K562 (cell line): ENCODE results near the gene OR5J2. TPM values are rescaled to one million over a fixed set of nuclear protein-coding genes. Genes with fewer than 3 reads are reported as not detected.

Experiments used
- ATAC-seq: fragments of 200-7000 bp; cut with Tn5 transposase; 3 replicates; pipeline ENCODE4 v1.9.1; 2020; ENCODE audit warnings: moderate library complexity
- BruUV-seq: library from RNA; stranded (reverse); fragments of 400-500 nt; replicated peaks from 2 replicates; lab custom pipeline; 2021; lab: Mats Ljungman, UMichigan
- CTCF ChIA-PET: fragments of 300-600 bp; formaldehyde crosslinking; extraction: SDS; loops from one replicate; lab custom pipeline; 2021; ENCODE audit warnings: low intra/inter-chr PET ratio; lab: Yijun Ruan, JAX
- POLR2A ChIA-PET: fragments of 300-600, 350-650 bp; sonication (Branson Sonifier 250); formaldehyde crosslinking; extraction: SDS; loops from one replicate; lab custom pipeline; 2021; ENCODE audit warnings: antibody characterized with exemption, inconsistent platforms; lab: Yijun Ruan, JAX
- DNase-seq, 4 experiments: peaks; one replicate each; pipeline versions ENCODE4 v3.0.0 to v3.0.0-alpha.2; 2011 to 2018; ENCODE audit warnings: low spot score in 3 of 4, mixed read lengths in 3 of 4; ENCODE audit errors: extremely low read depth in 1 of 4
- FAIRE-seq: peaks from 2 replicates; lab custom pipeline; 2011; peaks lifted over from hg19 to GRCh38; lab: Jason Lieb, UNC
- H2AFZ ChIP-seq: 2 replicates; pipeline ENCODE4 v1.6.0; 2011; ENCODE audit warnings: low read depth, low read length, control low read depth, inconsistent platforms
- H3K27ac ChIP-seq: fragments of 200-600 bp; 3 replicates; pipeline ENCODE4 v1.8.0; 2011; ENCODE audit warnings: low read depth, mild to moderate bottlenecking, control low read depth, inconsistent platforms, low read length, moderate library complexity, mixed read lengths; ENCODE audit errors: extremely low read depth
- H3K27me3 ChIP-seq, 2 experiments: fragments of 300-600 bp in 1 of 2; 2 replicates in 1 of 2; 3 replicates in 1 of 2; pipeline versions ENCODE4 v1.6.0 to v1.8.0; 2011; ENCODE audit warnings: inconsistent platforms in 2 of 2, low read length in 2 of 2, mild to moderate bottlenecking in 1 of 2, mixed read lengths in 1 of 2, moderate library complexity in 1 of 2; ENCODE audit not compliant: control insufficient read depth in 2 of 2, insufficient read depth in 2 of 2
- H3K36me3 ChIP-seq: fragments of 300-600 bp; 3 replicates; pipeline ENCODE4 v1.8.0; 2011; ENCODE audit warnings: mild to moderate bottlenecking, low read length, inconsistent platforms; ENCODE audit not compliant: control insufficient read depth, insufficient read depth
- H3K4me1 ChIP-seq, 2 experiments: fragments of 200-600 bp in 1 of 2; replicated peaks in 1 of 2; 2 replicates in 1 of 2; 3 replicates in 1 of 2; pipeline versions ENCODE4 v1.5.1 to v1.8.0; 2011; ENCODE audit warnings: inconsistent platforms in 2 of 2, low read length in 2 of 2, mild to moderate bottlenecking in 1 of 2, mixed read lengths in 1 of 2, moderate library complexity in 1 of 2; ENCODE audit not compliant: control insufficient read depth in 2 of 2, insufficient read depth in 2 of 2
- H3K4me2 ChIP-seq: 2 replicates; pipeline ENCODE4 v1.6.1; 2011; ENCODE audit warnings: low read length, control low read depth, inconsistent platforms, mixed read lengths; ENCODE audit not compliant: insufficient read depth
- H3K4me3 ChIP-seq: fragments of 200-600 bp; sonication (generic), shearing (Covaris generic); 2 replicates; pipeline ENCODE4 v1.5.1; 2016; ENCODE audit warnings: control low read depth, inconsistent platforms
- H3K79me2 ChIP-seq: fragments of 200-600 bp; 3 replicates; pipeline ENCODE4 v1.8.0; 2011; ENCODE audit warnings: low read length, inconsistent platforms; ENCODE audit not compliant: control insufficient read depth, insufficient read depth
- H3K9ac ChIP-seq, 2 experiments: 2 replicates each; pipeline versions ENCODE4 v1.6.0 to v1.6.1; 2011; ENCODE audit warnings: low read depth in 2 of 2, low read length in 2 of 2, control low read depth in 1 of 2, inconsistent platforms in 1 of 2, mild to moderate bottlenecking in 1 of 2, mixed read lengths in 1 of 2; ENCODE audit not compliant: insufficient read depth in 1 of 2
- H3K9me1 ChIP-seq: one replicate; pipeline ENCODE4 v1.6.0; 2011; ENCODE audit warnings: inconsistent platforms, mild to moderate bottlenecking, low read length, moderate library complexity; ENCODE audit not compliant: control insufficient read depth, insufficient read depth
- H3K9me3 ChIP-seq: replicated peaks from 2 replicates; pipeline ENCODE4 v1.5.1; 2011; ENCODE audit warnings: low read depth, low read length, inconsistent platforms; ENCODE audit not compliant: control insufficient read depth, insufficient read depth
- H4K20me1 ChIP-seq: replicated peaks from 2 replicates; pipeline ENCODE4 v1.6.1; 2011; ENCODE audit warnings: low read length, inconsistent platforms, mixed read lengths; ENCODE audit not compliant: control insufficient read depth, insufficient read depth
- C11orf30 ChIP-seq: fragments of 450-650 bp; IDR thresholded peaks from 2 replicates; pipeline ENCODE4 v1.6.1; 2016; ENCODE audit warnings: low read depth, mild to moderate bottlenecking
- HMG20B ChIP-seq: fragments of 250-450 bp; sonication (Bioruptor Pico); IDR thresholded peaks from 2 replicates; pipeline ENCODE4 v1.5.0; 2021; ENCODE audit warnings: mild to moderate bottlenecking
- MTA2 ChIP-seq: fragments of 450-650 bp; IDR thresholded peaks from 2 replicates; pipeline ENCODE4 v1.6.1; 2016; ENCODE audit warnings: low read depth
- PRPF4 ChIP-seq: fragments of 200-400 bp; formaldehyde crosslinking; IDR thresholded peaks from one replicate; pipeline ENCODE4 v1.6.1; 2017; ENCODE audit warnings: low read length, low read depth, mild to moderate bottlenecking; ENCODE audit not compliant: insufficient read depth, poor library complexity, severe bottlenecking
- YBX1 ChIP-seq: fragments of 450-650 bp; IDR thresholded peaks from 2 replicates; pipeline ENCODE4 v1.7.1; 2016; ENCODE audit warnings: mild to moderate bottlenecking
- ZNF316 ChIP-seq: fragments of 450-650 bp; IDR thresholded peaks from 2 replicates; pipeline ENCODE4 v1.6.1; 2016
- ZNF589 ChIP-seq: fragments of 200-800 bp; sonication (Bioruptor generic); IDR thresholded peaks from 2 replicates; pipeline ENCODE4 v1.6.1; 2016; ENCODE audit warnings: low read depth, missing genetic modification characterization, missing compliant biosample characterization
- in situ Hi-C: fragments of 300-500 bp; cut with MboI; formaldehyde crosslinking; loops from 4 replicates; pipeline ENCODE4 v1.15.0; 2018; ENCODE audit warnings: inconsistent platforms, mixed read lengths
- intact Hi-C: fragments of 100-400 bp; cut with micrococcal nuclease; formaldehyde crosslinking; loops from 2 replicates; pipeline ENCODE4 v1.14.2; 2022
- polyA plus RNA-seq, 8 experiments: library from polyadenylated mRNA; depleted of rRNA in 4 of 8; stranded (reverse) in 5 of 8; unstranded in 3 of 8; fragments of >200 nt; fragmentation: Nextera tagmentation in 2 of 8; fragmentation: Illumina TruSeq in 1 of 8; extraction: Ambion mirVana in 2 of 8; extraction: Trizol in 1 of 8; gene quantifications; 2 replicates each; pipeline versions ENCODE4 v1.2.1 to v1.2.3, GENCODE V29; 2011 to 2014; ENCODE audit warnings: inconsistent platforms in 1 of 8, missing spikeins in 1 of 8
- total RNA-seq, 7 experiments: library from RNA; depleted of rRNA in 6 of 7; stranded (reverse); fragments of >200 nt in 6 of 7; fragmentation: Illumina TruSeq in 2 of 7; extraction: Trizol in 2 of 7; gene quantifications; 2 replicates each; pipeline versions ENCODE4 v1.2.1 to v1.2.3, GENCODE V29; 2011 to 2021; ENCODE audit warnings: low replicate concordance in 1 of 7
- TF ChIP-seq, protein P1 (sequence below): fragments of 250-450 bp; sonication (Bioruptor Pico); IDR thresholded peaks from 2 replicates; pipeline ENCODE4 v1.4.0; 2020; ENCODE audit warnings: mild to moderate bottlenecking, moderate library complexity
- TF ChIP-seq, protein P2 (sequence below), 2 experiments: fragments of 450-650 bp; IDR thresholded peaks; 2 replicates each; pipeline ENCODE4 v1.6.1; 2016
- TF ChIP-seq, protein P3 (sequence below): fragments of 450-650 bp; formaldehyde crosslinking; IDR thresholded peaks from 2 replicates; pipeline ENCODE4 v1.4.0; 2020; ENCODE audit warnings: mild to moderate bottlenecking, moderate library complexity

Gene OR5J2
- total and polyA plus RNA-seq, 9 of the 15 experiments (the other 6 are each of a cell fraction or from before 2014, with no cell fraction given) = not detected

DNA sequence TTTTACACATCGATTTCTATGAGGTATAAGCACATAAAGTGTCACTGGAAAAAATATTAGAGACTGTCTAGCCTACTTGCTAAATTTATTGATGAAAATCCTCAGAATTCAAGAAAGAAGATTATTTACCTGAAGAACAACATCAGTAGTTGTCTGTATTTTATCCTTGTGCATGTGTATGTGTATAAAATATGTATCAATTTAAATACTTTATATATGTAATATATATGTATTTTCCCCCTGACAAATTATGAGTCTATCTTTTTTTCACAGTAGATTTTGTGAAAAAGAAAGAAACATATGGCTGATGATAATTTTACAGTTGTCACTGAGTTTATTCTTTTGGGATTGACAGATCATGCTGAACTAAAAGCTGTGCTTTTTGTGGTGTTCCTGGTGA is at the start of gene OR5J2 (continued):
- TF ChIP-seq C11orf30 (no peak), PRPF4 (no peak)

DNA sequence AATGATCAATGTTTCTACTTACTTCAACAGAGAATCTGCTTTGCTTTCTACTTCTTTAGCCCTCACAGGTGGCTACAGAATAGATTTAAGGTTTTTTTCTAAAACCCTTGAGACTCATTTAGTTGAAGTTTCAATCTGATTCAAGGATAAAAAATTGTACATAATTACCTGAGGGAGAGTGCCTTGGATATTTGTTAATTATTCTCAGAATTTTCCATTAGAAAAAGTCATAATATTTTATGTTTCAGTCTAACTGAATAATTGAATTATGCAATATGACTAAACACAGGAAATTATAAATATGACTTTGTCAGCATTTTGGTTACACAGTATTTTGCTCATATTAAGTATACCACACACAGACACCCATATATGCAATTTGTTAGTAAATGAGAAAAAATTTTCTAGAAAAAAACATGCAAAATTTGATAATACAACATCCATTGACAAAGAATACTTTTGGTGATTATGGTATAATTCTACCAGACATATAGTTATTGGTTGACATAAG is 36.2 kb upstream of the OR5J2 start, which contains the start of gene OR8J3:
TSS of gene OR8J3 (minus strand) at position 51 of the 511 bp plus-strand sequence. CDS start 2,483 bp downstream, outside the sequence.
- ChIA-PET CTCF (no interaction called here), POLR2A (no interaction called here)
- H2AFZ ChIP-seq = no peak within 1 kb of the TSS
- ATAC-seq (no peak), DNase-seq (no peak), FAIRE-seq (no peak)
- no peak within 1 kb of the TSS for H3K27ac ChIP-seq
- H3K4me3 ChIP-seq = no peak within 1 kb of the TSS
- H3K4me2 ChIP-seq = no peak within 1 kb of the TSS
- no peaks in the 10 kb centered on the region for H4K20me1 ChIP-seq
- H3K9me3 ChIP-seq = 0 out of 2 replicates have a peak, but pooled peaks cover 2% of the 10 kb centered on the region
- no peaks in the 10 kb centered on the region for H3K9me1 ChIP-seq
- H3K4me1 ChIP-seq = no peaks in the 10 kb centered on the region
- TF ChIP-seq HMG20B (CRISPR knock-in tag) (no peak), YBX1 (no peak), ZNF316 (peak; percentile 47; the same call in 1 of the 2 replicates), MTA2 (no peak), ZNF589 (CRISPR knock-in tag) (no peak)
- TF ChIP-seq, protein P1, sequence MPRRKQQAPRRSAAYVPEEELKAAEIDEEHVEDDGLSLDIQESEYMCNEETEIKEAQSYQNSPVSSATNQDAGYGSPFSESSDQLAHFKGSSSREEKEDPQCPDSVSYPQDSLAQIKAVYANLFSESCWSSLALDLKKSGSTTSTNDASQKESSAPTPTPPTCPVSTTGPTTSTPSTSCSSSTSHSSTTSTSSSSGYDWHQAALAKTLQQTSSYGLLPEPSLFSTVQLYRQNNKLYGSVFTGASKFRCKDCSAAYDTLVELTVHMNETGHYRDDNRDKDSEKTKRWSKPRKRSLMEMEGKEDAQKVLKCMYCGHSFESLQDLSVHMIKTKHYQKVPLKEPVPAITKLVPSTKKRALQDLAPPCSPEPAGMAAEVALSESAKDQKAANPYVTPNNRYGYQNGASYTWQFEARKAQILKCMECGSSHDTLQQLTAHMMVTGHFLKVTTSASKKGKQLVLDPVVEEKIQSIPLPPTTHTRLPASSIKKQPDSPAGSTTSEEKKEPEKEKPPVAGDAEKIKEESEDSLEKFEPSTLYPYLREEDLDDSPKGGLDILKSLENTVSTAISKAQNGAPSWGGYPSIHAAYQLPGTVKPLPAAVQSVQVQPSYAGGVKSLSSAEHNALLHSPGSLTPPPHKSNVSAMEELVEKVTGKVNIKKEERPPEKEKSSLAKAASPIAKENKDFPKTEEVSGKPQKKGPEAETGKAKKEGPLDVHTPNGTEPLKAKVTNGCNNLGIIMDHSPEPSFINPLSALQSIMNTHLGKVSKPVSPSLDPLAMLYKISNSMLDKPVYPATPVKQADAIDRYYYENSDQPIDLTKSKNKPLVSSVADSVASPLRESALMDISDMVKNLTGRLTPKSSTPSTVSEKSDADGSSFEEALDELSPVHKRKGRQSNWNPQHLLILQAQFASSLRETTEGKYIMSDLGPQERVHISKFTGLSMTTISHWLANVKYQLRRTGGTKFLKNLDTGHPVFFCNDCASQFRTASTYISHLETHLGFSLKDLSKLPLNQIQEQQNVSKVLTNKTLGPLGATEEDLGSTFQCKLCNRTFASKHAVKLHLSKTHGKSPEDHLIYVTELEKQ (CRISPR knock-in tag) = no peak
- TF ChIP-seq, protein P2, sequence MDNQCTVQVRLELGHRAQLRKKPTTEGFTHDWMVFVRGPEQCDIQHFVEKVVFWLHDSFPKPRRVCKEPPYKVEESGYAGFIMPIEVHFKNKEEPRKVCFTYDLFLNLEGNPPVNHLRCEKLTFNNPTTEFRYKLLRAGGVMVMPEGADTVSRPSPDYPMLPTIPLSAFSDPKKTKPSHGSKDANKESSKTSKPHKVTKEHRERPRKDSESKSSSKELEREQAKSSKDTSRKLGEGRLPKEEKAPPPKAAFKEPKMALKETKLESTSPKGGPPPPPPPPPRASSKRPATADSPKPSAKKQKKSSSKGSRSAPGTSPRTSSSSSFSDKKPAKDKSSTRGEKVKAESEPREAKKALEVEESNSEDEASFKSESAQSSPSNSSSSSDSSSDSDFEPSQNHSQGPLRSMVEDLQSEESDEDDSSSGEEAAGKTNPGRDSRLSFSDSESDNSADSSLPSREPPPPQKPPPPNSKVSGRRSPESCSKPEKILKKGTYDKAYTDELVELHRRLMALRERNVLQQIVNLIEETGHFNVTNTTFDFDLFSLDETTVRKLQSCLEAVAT (IDR thresholded peaks at IDR 0.05) = no peak
- TF ChIP-seq, protein P3, sequence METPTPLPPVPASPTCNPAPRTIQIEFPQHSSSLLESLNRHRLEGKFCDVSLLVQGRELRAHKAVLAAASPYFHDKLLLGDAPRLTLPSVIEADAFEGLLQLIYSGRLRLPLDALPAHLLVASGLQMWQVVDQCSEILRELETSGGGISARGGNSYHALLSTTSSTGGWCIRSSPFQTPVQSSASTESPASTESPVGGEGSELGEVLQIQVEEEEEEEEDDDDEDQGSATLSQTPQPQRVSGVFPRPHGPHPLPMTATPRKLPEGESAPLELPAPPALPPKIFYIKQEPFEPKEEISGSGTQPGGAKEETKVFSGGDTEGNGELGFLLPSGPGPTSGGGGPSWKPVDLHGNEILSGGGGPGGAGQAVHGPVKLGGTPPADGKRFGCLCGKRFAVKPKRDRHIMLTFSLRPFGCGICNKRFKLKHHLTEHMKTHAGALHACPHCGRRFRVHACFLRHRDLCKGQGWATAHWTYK (CRISPR knock-in tag) = no peak
- in situ Hi-C loops (no loop called here), intact Hi-C loops (no loop called here)
- H3K79me2 ChIP-seq = no peaks in the 10 kb centered on the region
- no peak within 1 kb of the TSS for H3K9ac ChIP-seq
- H3K27me3 ChIP-seq = no peaks in the 10 kb centered on the region
- H3K36me3 ChIP-seq = no peaks in the 10 kb centered on the region
- no TSS peak for BruUV-seq
